Inflammatory macrophage treated with lipopolysaccharide for 1 hour (primary cell): Measurements from ENCODE around the gene CTSF.
A peak's percentile ranks its signal among the peaks of the same experiment; 100 is the strongest.
"Not testable (repeated sequence)": the region's sequence is repeated elsewhere in the genome, so short reads cannot be mapped to it uniquely, and the experiment has no call there.

ENCODE experiments used
- DNase-seq, 2 donors: peaks; one replicate each; pipeline ENCODE4 v3.0.0-alpha.2; 2020 to 2022

CTSF gene

GRCh38 chr11:66556086-66556485 lies 12.3 kb downstream of the CTSF start:
- no peak for DNase-seq

GRCh38 chr11:66555416-66555815 lies 13.0 kb downstream of the CTSF start:
- no peak for DNase-seq

DNA sequence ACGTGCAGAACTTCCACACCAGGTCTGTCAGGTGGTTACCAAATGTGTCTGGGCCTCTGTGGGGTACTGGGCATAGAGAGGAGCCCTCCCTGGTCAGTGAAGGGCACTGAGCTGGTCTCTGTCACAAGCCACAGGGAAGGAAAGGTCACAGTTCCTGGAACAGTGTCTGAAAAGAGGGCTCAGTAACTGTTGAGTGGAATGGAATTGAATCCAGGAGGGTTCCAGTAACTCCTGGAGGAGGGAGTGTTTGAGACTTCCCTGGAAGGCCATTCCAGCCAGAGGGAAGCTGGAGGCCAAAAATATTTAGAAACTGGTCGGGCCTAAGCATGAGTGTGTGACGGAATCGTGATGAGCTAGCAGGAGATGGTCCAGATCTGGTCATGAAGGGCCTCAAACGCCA lies 13.8 kb downstream of the CTSF start:
- DNase-seq = no peak

DNA sequence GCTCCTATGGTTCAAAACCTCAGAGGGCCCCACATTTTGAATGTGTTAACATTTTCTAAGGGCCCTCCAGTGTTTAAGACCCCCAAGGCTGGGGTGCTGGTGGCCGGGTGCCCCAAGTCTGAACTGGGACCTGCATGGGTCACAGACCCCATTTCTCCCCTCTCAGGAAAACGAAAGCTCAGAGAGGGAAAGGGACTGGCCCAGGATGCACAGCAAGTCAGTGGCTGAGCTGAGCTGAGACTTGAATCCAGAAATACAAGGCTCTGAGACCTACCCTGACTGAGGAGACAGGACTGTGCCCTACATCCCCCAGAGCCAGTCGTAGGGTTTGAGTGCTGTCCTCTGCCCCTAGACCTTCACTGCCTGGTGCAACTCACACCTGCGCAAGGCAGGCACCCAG lies 17.5 kb downstream of the CTSF start:
- DNase-seq = no peak

DNA sequence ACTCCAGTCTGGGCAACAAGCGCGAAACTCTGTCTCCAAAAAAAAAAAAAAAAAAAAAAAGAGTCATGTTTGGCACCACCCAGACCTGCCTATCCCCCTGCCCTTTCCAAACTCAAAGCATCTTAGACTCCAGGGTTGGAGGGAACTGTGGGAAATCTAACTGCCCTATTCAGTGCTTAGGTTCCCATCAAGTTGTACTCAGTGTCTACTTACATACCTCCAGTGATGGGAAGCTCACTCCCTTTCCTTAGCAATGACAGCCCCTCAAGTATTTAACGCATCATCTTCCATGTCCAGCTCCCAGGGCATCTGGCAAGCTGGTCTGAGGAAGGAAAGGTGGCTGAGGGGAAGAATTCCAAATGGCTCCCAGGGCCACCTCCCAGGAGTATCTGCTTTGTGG lies 18.7 kb downstream of the CTSF start:
- DNase-seq = no peak

GRCh38 chr11:66548774-66549630 lies 19.4 kb downstream of the CTSF start:
- DNase-seq = no peak

DNA sequence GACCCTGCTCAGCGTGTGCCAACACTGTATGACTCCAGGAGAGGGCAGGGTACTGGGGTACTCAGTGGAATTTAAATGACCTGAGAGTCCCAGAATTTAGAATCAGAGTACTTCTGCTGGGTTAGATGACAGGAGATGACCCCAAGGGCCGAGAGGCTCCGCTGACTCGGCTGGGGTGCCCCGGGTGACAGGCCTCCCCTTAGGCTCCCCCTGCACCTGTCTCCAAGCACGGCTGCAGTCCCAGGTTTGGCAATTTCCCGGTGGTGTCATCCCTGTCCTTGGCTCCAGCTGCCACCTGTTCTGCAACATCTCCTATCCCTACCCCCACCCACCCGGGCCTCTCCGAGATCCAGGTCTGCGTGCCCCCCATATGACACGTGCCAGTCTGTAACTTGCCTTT lies 20.4 kb downstream of the CTSF start:
- DNase-seq = no peak

GRCh38 chr11:66547662-66548009 lies 20.8 kb downstream of the CTSF start:
- no peak for DNase-seq

- no peak for DNase-seq
These were observed 21.3 kb downstream of the CTSF start for GRCh38 chr11:66546966-66547661.

- DNase-seq = no peak
These were observed 21.9 kb downstream of the CTSF start, which contains the start of gene ACTN3 for GRCh38 chr11:66546368-66546965. Gene ACTN3, plus strand, starts transcription at chr11:66546903. Its CDS starts 35 bp downstream, at chr11:66546938.

GRCh38 chr11:66545701-66546367 lies 22.6 kb downstream of the CTSF start, which contains the start of gene ZDHHC24:
Gene ZDHHC24, minus strand, starts transcription at chr11:66546048. Its CDS starts 45 bp downstream, at chr11:66546003.
- peak; percentile 99 for DNase-seq

GRCh38 chr11:66544952-66545351 lies 23.5 kb downstream of the CTSF start:
- not testable (repeated sequence) for DNase-seq

DNA sequence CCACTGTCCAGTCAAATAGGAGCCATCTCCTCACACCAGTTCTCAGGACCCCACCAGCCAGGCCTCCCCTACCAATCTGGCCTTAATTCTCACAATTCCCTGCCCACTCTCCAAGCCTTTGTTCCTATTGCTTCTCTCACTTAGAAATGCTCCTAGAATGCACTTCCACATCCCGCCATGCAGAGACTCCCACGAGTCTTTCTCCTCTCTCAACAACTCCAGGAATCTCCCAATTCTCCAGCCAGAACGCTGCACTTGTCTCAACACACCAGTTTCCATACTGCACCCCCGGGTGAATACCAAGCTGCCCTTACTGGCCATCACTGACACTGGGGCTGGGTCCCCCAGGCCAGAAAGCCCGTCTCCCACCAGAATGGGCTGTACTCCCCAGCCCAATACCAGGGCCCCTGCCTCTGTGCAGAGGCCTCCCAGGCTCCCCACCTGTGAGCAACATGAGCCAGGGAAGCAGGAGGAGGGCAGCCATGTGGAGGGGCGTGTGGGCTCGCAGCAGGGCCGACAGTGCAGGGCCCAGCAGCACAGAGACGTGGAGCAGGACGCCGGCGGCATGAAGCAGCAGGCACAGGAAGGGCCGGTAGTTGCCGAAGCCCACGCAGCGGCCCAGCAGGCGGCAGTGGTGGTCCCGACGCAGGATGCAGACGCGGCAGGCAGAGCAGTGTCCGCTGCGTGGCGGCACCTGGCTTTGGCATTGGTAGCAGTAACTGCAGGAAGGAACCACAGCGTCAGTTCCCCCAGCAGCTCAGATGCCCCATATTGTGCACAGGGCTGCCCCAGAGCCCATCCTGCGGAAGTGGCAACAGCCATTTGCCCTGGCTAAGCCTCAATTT lies 24.9 kb downstream of the CTSF start:
- peak in 1 of 2 donors; percentile 8 for DNase-seq

GRCh38 chr11:66542362-66542761 lies 26.0 kb downstream of the CTSF start:
- peak; percentile 24 to 33 for DNase-seq

DNA sequence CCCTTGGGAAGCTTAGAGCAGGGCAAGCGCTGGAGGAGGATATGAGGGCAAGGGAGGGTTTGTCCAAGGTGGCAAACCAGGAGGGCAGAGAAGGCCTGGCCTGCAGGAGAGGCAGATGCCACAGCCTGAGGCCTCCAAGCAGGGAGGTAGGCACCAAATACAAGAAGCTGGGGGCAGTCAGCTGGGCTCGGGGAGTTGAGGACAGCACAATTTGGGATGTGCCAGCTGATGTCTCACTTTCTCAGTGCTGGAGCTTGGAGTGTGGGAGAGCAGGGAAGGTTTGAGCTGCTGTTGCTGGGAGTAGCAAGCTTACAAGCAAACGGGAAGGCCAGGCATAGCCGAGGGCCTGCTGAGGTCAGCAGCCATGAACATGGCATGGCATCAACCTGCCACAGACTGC lies 26.5 kb downstream of the CTSF start:
- DNase-seq = no peak

DNA sequence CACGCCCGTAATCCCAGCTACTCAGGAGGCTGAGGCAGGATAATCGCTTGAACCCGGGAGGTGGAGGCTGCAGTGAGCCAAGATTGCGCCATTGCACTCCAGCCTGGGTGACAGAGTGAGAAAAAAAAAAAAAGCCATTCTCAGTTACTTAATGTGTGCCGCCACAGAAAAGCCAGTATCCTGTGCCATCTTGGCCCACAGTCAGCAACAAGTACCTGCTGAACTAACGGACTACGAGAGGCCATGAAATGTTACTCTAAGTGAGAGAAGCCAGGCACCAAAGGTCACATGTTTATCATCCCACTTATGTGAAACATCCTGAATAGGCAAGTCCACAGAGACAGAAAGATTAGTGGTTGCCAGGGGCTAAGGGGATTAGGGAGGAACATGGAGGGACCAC lies 27.8 kb downstream of the CTSF start:
- DNase-seq = not testable (repeated sequence)

- no peak for DNase-seq
These were observed 28.6 kb downstream of the CTSF start for GRCh38 chr11:66539870-66540213.

GRCh38 chr11:66539170-66539869 lies 29.1 kb downstream of the CTSF start:
- no peak for DNase-seq

- DNase-seq = no peak
These were observed 35.6 kb downstream of the CTSF start for GRCh38 chr11:66532784-66533183.

GRCh38 chr11:66531841-66532240 lies 36.6 kb downstream of the CTSF start:
- DNase-seq = no peak

GRCh38 chr11:66530927-66531709 lies 37.3 kb downstream of the CTSF start:
- no peak for DNase-seq
